GM12891 (cell line): ENCODE results near the gene WDR49.

Source experiments
- PAX5 ChIP-seq: IDR thresholded peaks from 2 replicates; pipeline ENCODE4 v1.6.1; 2011; ENCODE audit warnings: low read length, moderate library complexity, mild to moderate bottlenecking; ENCODE audit not compliant: insufficient read depth, severe bottlenecking
- POLR2AphosphoS5 ChIP-seq: IDR thresholded peaks from 2 replicates; pipeline ENCODE4 v1.6.1; 2011; ENCODE audit warnings: low read depth, low read length, control low read depth
- SPI1 ChIP-seq: IDR thresholded peaks from 2 replicates; pipeline ENCODE4 v1.6.1; 2011; ENCODE audit warnings: low read depth, low read length, control low read depth

GRCh38 chr3:167437428-167438139, 216.2 kb downstream of the WDR49 start:
- TF ChIP-seq POLR2AphosphoS5 (no peak), SPI1 (no peak), PAX5 (no peak)
